GM18867 (cell line): ENCODE results near the gene ZBTB20.

Source experiments
- ATAC-seq: cut with Tn5 transposase; IDR thresholded peaks from one replicate; pipeline ENCODE4 v1.9.1; 2021; ENCODE audit warnings: mild to moderate bottlenecking, moderate library complexity; ENCODE audit not compliant: unreplicated experiment

Gene ZBTB20

GRCh38 chr3:114323546-114324254 is 823.4 kb downstream of the ZBTB20 start:
- ATAC-seq = no peak

GRCh38 chr3:114320246-114320645 is 826.8 kb downstream of the ZBTB20 start:
- ATAC-seq = no peak

GRCh38 chr3:114319453-114319852 is 827.6 kb downstream of the ZBTB20 start:
- no peak for ATAC-seq

GRCh38 chr3:114318295-114318694 is 828.8 kb downstream of the ZBTB20 start:
- ATAC-seq = no peak

- ATAC-seq = no peak
Observed at GRCh38 chr3:114314282-114314681, 832.8 kb downstream of the ZBTB20 start.

GRCh38 chr3:114313426-114313825 is 833.7 kb downstream of the ZBTB20 start:
- no peak for ATAC-seq

GRCh38 chr3:114310695-114311094 is 836.4 kb downstream of the ZBTB20 start:
- ATAC-seq = no peak

GRCh38 chr3:114308830-114309229 is 838.3 kb downstream of the ZBTB20 start:
- ATAC-seq = peak; percentile 81

- ATAC-seq = peak; percentile 3
Observed at GRCh38 chr3:114308377-114308776, 838.7 kb downstream of the ZBTB20 start.

GRCh38 chr3:114307832-114308231 is 839.3 kb downstream of the ZBTB20 start:
- no peak for ATAC-seq

- ATAC-seq = peak; percentile 74
Observed at GRCh38 chr3:114307222-114307830, 839.8 kb downstream of the ZBTB20 start.

- ATAC-seq = no peak
Observed at GRCh38 chr3:114299941-114300624, 847.0 kb downstream of the ZBTB20 start.

- peak; percentile 69 for ATAC-seq
Observed at GRCh38 chr3:114299421-114299820, 847.7 kb downstream of the ZBTB20 start.

- ATAC-seq = no peak
Observed at GRCh38 chr3:114295946-114296345, 851.1 kb downstream of the ZBTB20 start.

GRCh38 chr3:114294940-114295480 is 852.1 kb downstream of the ZBTB20 start:
- no peak for ATAC-seq

GRCh38 chr3:114293838-114294535 is 853.1 kb downstream of the ZBTB20 start, which contains the start of gene TIGIT:
TIGIT (plus strand) TSS chr3:114294028; CDS start chr3:114294062, 34 bp downstream.
- ATAC-seq = no peak

- ATAC-seq = peak; percentile 89
Observed at GRCh38 chr3:114290911-114291901, 855.9 kb downstream of the ZBTB20 start.

- no peak for ATAC-seq
Observed at GRCh38 chr3:114286266-114286665, 860.8 kb downstream of the ZBTB20 start.

- peak; percentile 66 for ATAC-seq
Observed at GRCh38 chr3:114285648-114286230, 861.3 kb downstream of the ZBTB20 start.
